ENCODE data around the gene CBLIF. TPM values are rescaled to one million over a fixed set of nuclear protein-coding genes. Genes with fewer than 3 reads are reported as not detected.
"Not testable (repeated sequence)": the region's sequence is repeated elsewhere in the genome, so short reads cannot be mapped to it uniquely, and the experiment has no call there.

The CBLIF gene
- not detected for polyA plus RNA-seq (ENCODE audit: insufficient read length)

GRCh38 chr11:59845399-59845798, at the start of gene CBLIF:
Gene CBLIF (minus strand): TSS chr11:59845499. CDS start chr11:59845453, 46 bp downstream.
- DNase-seq: no peak

DNA sequence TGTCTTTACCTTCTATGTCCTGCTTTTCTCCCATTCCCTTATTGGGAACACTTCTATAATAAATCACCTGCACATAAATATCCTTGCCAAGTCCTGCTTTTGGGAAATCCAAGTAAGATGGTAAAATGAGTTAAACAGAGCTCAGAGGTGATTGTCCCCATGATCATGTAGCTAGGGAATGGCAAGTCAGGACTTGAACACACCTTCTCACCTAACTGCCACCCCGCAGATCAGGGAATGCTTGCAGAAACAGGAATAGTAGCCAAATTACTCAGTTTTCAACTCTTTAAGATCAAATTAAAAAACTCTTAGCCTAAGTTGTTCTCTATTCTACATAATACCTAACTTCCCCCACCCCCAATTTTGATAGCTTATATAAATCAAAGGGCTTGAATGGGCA, 49.3 kb upstream of the CBLIF start:
- no peak for DNase-seq

DNA sequence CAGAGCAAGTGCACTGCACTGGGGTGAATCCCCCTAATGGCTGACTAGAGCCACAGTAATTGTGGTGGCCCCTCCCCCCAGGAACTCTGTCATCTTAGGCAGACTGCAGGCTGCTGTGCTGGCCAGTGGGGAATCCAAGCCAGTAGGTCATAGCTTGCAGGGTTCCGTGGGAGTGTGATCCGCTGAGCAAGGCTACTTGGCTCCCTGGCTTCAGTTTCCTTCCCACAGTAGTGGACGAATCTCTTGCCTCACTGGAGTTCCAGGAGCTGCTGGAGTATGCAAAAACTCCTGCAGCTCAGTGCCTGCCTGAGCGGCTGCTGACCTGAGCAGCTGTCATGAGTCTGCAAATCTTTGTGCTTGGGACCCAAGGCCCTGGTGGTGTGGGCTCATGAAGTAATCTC, 46.5 kb upstream of the CBLIF start:
- DNase-seq: no peak

DNA sequence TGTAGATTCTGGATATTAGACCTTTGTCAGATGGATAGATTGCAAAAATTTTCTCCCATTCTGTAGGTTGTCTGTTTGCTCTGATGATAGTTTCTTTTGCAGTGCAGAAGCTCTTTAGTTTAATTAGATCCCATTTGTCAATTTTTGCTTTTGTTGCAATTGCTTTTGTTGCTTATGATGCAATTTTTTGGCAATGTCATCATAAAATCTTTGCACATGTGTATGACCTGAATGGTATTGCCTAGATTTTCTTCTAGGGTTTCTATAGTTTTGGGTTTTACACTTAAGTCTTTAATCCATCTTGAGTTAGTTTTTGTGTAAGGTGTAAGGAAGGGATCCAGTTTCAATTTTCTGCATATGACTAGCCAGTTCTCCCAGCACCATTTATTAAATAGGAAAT, 41.9 kb upstream of the CBLIF start:
- DNase-seq: not testable (repeated sequence)

- DNase-seq: no peak
Observed at GRCh38 chr11:59883597-59883996, 38.3 kb upstream of the CBLIF start.

- no peak for DNase-seq
Observed at GRCh38 chr11:59879567-59879966, 34.3 kb upstream of the CBLIF start.

DNA sequence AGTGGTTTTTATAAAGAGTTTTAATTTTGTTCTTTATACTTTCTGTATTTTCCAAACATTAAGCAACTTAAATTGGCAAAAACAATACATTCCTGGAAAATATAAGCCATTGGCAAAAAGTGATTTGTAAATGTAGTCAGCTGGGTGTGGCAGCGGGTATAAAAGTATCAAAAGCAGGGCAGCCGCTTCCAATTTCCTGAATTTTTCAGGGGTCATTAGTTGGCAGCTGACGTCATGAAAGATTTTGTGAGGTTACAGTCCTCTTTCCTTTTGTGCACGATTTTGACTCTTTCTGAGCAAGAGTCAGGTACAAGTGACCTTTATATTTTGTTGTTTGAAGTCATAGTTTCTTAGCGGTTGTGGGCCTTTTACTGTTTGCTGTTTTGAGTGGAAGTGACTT, 33.3 kb upstream of the CBLIF start, which contains the start of gene OOSP3:
TSS of gene OOSP3 (plus strand) at position 208 of the 400 bp plus-strand sequence. CDS start at position 235, 27 bp downstream.
- DNase-seq: no peak

GRCh38 chr11:59877784-59878183, 32.5 kb upstream of the CBLIF start:
- no peak for DNase-seq

GRCh38 chr11:59877325-59877724, 32.0 kb upstream of the CBLIF start:
- no peak for DNase-seq

DNA sequence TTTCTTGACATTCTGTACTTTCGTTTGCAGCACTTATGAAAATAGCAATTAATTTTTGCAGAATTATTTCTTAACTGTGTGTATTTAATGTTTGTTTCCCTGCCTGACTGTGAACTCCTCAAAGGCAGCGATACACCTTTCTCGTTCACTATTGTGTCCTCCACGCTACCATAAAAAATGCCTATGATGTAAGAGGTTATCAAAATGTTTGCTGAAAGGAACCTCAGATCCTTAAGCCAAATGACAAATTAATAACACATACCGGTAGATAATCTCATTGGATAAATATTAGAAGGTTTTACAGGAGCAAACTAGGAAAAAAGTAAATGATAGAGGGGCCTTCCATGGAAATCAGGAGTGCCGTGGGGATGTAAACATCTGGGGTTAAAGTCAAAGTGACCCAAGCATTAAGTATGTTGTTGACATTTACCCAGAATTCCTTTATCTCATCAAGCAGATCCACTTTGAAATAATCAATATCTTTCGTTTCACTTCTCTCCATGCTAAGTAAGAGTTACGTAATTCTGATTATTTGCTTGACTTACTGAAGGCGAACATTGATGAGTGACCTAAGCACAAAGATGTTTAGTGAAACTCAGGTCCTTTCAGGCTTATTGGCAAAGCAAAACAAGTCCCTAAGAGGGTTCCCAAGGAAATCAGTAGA, 30.7 kb upstream of the CBLIF start:
- no peak for DNase-seq

- DNase-seq: no peak
Observed at GRCh38 chr11:59872076-59872475, 26.8 kb upstream of the CBLIF start.

DNA sequence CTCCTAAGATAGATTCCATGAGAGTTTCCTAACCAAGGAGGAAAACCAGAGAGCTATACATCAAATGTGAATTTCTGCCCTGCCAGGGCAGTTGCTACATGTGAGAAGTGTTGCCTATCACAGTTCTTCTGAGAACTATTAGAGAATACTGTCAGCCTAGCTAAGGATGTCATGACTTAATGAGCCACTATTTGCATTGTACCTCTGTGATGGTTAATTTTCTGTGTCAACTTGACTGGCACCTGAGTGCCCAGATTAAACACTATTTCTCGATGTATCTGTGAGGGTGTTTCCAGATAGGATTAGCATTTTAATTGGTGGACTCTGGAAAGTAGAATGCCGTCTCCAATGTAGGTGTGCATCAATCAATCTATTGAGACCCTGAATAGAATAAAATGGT, 22.6 kb upstream of the CBLIF start:
- no peak for DNase-seq

DNA sequence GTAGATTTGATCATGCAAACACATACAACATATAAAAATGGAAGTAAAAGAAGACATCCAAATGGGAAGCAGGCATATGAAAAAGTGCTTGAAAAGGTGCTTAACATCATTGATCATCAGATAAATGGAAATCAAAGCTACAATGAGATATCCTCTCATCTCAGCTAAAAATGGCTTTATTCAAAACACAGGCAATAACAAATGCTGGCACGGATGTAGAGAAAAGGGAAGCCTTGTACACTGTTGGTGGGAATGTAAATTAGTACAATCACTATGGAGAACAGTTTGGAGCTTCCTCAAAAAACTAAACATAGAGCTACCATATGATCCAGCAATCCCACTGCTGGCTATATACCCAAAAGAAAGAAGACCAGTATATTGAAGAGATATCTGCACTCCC, 21.5 kb upstream of the CBLIF start:
- DNase-seq: no peak

GRCh38 chr11:59866397-59866796, 21.1 kb upstream of the CBLIF start, which contains the start of gene TCN1:
Gene TCN1 (minus strand): TSS chr11:59866487. CDS start chr11:59866470, 17 bp downstream.
- no peak for DNase-seq

DNA sequence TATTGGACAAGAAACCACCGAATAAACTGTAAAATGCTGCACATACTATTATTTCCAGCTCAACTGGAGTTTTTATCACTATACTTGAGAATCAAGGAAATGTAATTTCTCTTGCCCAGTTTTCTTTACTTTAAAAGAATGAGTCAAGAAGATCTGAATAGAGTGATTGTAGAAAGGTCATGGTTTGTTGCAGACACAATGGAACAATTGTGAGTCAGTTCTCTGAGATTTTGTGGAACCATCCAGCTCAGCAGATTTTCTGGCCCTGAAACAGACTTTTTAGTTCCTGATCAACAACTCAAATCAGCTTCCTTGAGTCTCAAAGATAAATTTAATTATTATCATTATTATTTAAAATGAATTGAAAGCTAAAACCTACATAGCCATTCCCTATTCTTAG, 19.7 kb upstream of the CBLIF start:
- no peak for DNase-seq

DNA sequence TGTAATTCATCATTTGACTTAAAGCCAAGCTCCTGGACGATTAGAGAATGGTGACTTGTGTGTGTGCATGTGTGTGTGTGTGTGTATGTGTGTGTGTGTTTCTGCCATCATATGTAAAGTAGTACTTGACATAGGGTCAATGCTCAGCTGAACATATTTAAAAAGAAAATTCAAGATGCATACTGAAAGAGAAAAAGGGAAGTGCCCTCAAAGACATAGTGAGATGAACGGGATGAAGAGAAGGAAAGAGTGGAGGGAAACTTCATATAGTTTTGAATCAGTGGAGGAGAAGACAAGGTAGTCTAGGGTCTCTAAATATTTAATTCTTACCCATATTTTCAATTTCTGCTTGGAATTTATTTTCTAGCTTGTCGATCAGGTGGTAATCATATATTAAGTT, 17.0 kb upstream of the CBLIF start:
- DNase-seq: no peak

GRCh38 chr11:59859673-59860072, 14.4 kb upstream of the CBLIF start:
- no peak for DNase-seq

- no peak for DNase-seq
Observed at GRCh38 chr11:59857439-59858434, 12.4 kb upstream of the CBLIF start.

- DNase-seq: no peak
Observed at GRCh38 chr11:59854871-59855270, 9.6 kb upstream of the CBLIF start.

DNA sequence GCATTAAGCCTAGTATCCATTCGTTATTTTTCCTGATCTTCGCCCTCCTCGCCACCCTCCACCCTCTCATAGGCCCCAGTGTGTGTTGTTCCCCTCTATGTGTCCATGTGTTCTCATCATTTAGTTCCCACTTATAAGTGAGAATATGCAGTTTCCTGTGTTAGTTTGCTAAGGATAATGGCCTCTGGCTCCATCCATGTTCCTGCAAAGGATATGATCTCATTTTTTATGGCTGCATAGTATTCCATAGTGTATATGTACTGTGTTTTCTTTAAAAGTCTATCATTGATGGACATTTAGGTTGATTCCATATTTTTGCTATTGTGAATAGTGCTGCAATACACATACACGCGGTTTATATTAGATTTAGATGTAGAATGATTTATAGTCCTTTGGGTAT, 6.1 kb upstream of the CBLIF start:
- not testable (repeated sequence) for DNase-seq

DNA sequence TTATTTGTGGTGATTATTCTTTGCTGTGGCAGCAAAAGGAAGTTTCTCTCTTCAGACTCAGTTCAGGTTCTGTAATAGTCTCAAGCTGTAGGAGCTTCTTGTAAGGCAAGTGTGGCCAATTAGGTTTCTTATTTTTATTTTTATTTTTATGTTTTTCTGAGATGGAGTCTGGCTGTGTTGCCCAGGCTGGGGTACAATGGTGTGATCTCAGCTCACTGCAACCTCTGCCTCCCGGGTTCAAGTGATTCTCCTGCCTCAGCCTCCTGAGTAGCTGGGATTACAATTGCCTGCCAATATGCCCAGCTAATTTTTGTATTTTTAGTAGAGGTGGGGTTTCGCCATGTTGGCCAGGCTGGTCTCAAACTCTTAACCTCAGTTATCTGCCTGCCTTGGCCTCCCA, 4.3 kb upstream of the CBLIF start:
- not testable (repeated sequence) for DNase-seq

DNA sequence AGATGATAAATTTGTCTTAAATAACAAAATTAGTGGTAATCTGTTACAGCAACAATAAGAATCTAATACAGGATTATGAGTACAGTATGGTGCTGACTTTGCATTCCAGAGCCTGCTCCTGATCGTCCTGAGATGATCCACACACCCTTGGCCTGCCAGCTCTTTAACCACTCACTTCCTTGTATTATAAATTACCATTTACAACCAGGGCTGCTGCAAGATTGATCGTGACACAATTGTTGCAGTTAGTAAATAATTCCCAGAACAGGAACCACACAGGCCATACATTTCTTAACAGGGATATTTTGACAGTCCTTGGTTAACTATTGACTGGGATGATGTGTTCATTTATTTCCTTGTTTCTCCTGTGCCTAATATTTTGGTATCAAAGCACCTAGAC, 3.8 kb upstream of the CBLIF start:
- no peak for DNase-seq

DNA sequence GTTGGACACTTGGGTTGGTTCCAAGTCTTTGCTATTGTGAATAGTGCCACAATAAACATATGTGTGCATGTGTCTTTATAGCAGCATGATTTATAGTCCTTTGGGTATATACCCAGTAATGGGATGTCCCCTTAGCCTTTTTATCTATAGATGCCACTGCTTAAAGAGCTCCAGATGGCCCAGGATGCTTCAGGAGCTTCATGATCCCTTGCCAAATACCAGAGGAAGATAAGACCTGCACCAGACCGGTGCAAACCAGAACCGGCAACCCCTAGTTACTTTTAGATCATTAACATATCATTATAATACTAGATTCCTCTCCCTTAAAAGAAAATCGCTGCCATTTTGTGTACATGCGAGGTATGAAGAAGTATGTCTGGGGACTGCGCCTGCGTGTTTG, 3.1 kb upstream of the CBLIF start:
- DNase-seq: not testable (repeated sequence)

- no peak for DNase-seq
Observed at GRCh38 chr11:59847626-59848025, 2.3 kb upstream of the CBLIF start.
